GM23248 (cell line): ENCODE measurements around the gene UCK2.

Experiments used
- EZH2 ChIP-seq: fragments of 200-600 bp; sonication (generic); IDR thresholded peaks from 2 replicates; pipeline ENCODE4 v1.6.1; 2018; ENCODE audit warnings: antibody characterized with exemption, mild to moderate bottlenecking; ENCODE audit not compliant: insufficient read depth, poor library complexity, severe bottlenecking
- EZH2phosphoT487 ChIP-seq: fragments of 200-600 bp; sonication (generic); IDR thresholded peaks from 2 replicates; pipeline ENCODE4 v1.6.1; 2018; ENCODE audit warnings: antibody characterized with exemption, moderate library complexity, mild to moderate bottlenecking, low read depth; ENCODE audit not compliant: insufficient read depth

- TF ChIP-seq EZH2 (no peak), EZH2phosphoT487 (no peak)
Measured at GRCh38 chr1:165842671-165843129, 15.3 kb downstream of the UCK2 start.
